GM12864 (cell line): Measurements from ENCODE around the gene MAP9.
"Not testable (repeated sequence)": the region's sequence is repeated elsewhere in the genome, so short reads cannot be mapped to it uniquely, and the experiment has no call there.

Source experiments
- DNase-seq: peaks from one replicate; pipeline ENCODE4 v3.0.0-alpha.2; 2011; ENCODE audit warnings: low read depth
- H3K4me3 ChIP-seq: 2 replicates; pipeline ENCODE4 v1.5.1; 2011; ENCODE audit warnings: mild to moderate bottlenecking, low read depth, low read length, control low read depth
- CTCF ChIP-seq: IDR thresholded peaks from 2 replicates; pipeline ENCODE4 v1.5.1; 2011; ENCODE audit warnings: low read depth, mild to moderate bottlenecking, moderate library complexity, low read length, control low read depth, inconsistent platforms; ENCODE audit errors: missing control alignments

MAP9 gene

GRCh38 chr4:155376387-155377268 is at the start of gene MAP9:
Gene MAP9, minus strand, starts transcription at chr4:155376965. Its CDS starts 1,115 bp downstream, at chr4:155375850.
- TF ChIP-seq CTCF, result no peak
- H3K4me3 ChIP-seq, result peak within 1 kb of the TSS; percentile 77
- peak; percentile 91 for DNase-seq

GRCh38 chr4:155424778-155425177 is 48.0 kb upstream of the MAP9 start:
- not testable (repeated sequence) for DNase-seq, H3K4me3 ChIP-seq

- no peak overlapping the region for H3K4me3 ChIP-seq
- TF ChIP-seq CTCF, result no peak
Measured at GRCh38 chr4:155423671-155424070, 46.9 kb upstream of the MAP9 start.

GRCh38 chr4:155419266-155419665 is 42.5 kb upstream of the MAP9 start:
- no peak overlapping the region for H3K4me3 ChIP-seq
- DNase-seq, result no peak
- no peak for TF ChIP-seq CTCF

More at GRCh38 chr4:155423671-155424070, 46.9 kb upstream of the MAP9 start:
- DNase-seq, result no peak

GRCh38 chr4:155415662-155416061 is 38.9 kb upstream of the MAP9 start:
- no peak for DNase-seq
- no peak overlapping the region for H3K4me3 ChIP-seq
- TF ChIP-seq CTCF, result no peak

- no peak for DNase-seq
- no peak for TF ChIP-seq CTCF
- no peak overlapping the region for H3K4me3 ChIP-seq
Measured at GRCh38 chr4:155413451-155413850, 36.7 kb upstream of the MAP9 start.

GRCh38 chr4:155411546-155411945 is 34.8 kb upstream of the MAP9 start:
- no peak overlapping the region for H3K4me3 ChIP-seq
- TF ChIP-seq CTCF, result no peak
- no peak for DNase-seq
